H9 (cell line): ENCODE results near the gene DLG2. TPM values are rescaled to one million over a fixed set of nuclear protein-coding genes. Genes with fewer than 3 reads are reported as not detected.

Source experiments
- DNase-seq: peaks from one replicate; pipeline ENCODE4 v3.0.0-alpha.2; 2017
- H2AFZ ChIP-seq: one replicate; pipeline ENCODE4 v1.6.1; 2013; ENCODE audit warnings: mild to moderate bottlenecking, low read length, control low read depth, moderate library complexity
- H2AK5ac ChIP-seq: 2 replicates; pipeline ENCODE4 v1.6.1; 2013; ENCODE audit warnings: low read length, control low read depth, mixed read lengths; ENCODE audit not compliant: insufficient read length
- H2BK120ac ChIP-seq: one replicate; pipeline ENCODE4 v1.6.1; 2013; ENCODE audit warnings: low read depth, mild to moderate bottlenecking, low read length, control low read depth, inconsistent platforms; ENCODE audit not compliant: poor library complexity, severe bottlenecking
- H2BK12ac ChIP-seq: 2 replicates; pipeline ENCODE4 v1.6.1; 2013; ENCODE audit warnings: low read length, control low read depth, mixed read lengths, low read depth; ENCODE audit not compliant: insufficient read length
- H2BK15ac ChIP-seq: 2 replicates; pipeline ENCODE4 v1.6.1; 2013; ENCODE audit warnings: low read depth, low read length, control low read depth
- H2BK20ac ChIP-seq: one replicate; pipeline ENCODE4 v1.6.1; 2013; ENCODE audit warnings: low read depth, mild to moderate bottlenecking, low read length, control low read depth, inconsistent platforms; ENCODE audit not compliant: poor library complexity, severe bottlenecking
- H2BK5ac ChIP-seq: 2 replicates; pipeline ENCODE4 v1.6.1; 2013; ENCODE audit warnings: low read length, control low read depth, mixed read lengths; ENCODE audit not compliant: insufficient read length
- H3K14ac ChIP-seq: 2 replicates; pipeline ENCODE4 v1.6.1; 2013; ENCODE audit warnings: low read length, control low read depth; ENCODE audit not compliant: insufficient read depth
- H3K18ac ChIP-seq: 2 replicates; pipeline ENCODE4 v1.6.1; 2013; ENCODE audit warnings: low read depth, mild to moderate bottlenecking, mixed read lengths, low read length, control low read depth; ENCODE audit not compliant: insufficient read length
- H3K23ac ChIP-seq: 2 replicates; pipeline ENCODE4 v1.6.1; 2013; ENCODE audit warnings: low read length, control low read depth, mixed read lengths, low read depth; ENCODE audit not compliant: insufficient read length
- H3K23me2 ChIP-seq: 2 replicates; pipeline ENCODE4 v1.6.1; 2013; ENCODE audit warnings: low read depth, mild to moderate bottlenecking, mixed read lengths, low read length, control low read depth; ENCODE audit not compliant: insufficient read length, poor library complexity, severe bottlenecking
- H3K27ac ChIP-seq: 2 replicates; pipeline ENCODE4 v1.5.1; 2013; ENCODE audit warnings: low read length, control low read depth, mixed read lengths, low read depth; ENCODE audit not compliant: insufficient read length
- H3K27me3 ChIP-seq: 2 replicates; pipeline ENCODE4 v1.6.1; 2013; ENCODE audit warnings: low read length, control low read depth, inconsistent platforms; ENCODE audit not compliant: insufficient read depth
- H3K4ac ChIP-seq: 2 replicates; pipeline ENCODE4 v1.6.1; 2013; ENCODE audit warnings: low read depth, mild to moderate bottlenecking, control low read depth, inconsistent platforms, low read length, moderate library complexity
- H3K4me1 ChIP-seq: 2 replicates; pipeline ENCODE4 v1.6.1; 2013; ENCODE audit warnings: low read length, control low read depth, inconsistent platforms; ENCODE audit not compliant: insufficient read depth
- H3K4me2 ChIP-seq: 2 replicates; pipeline ENCODE4 v1.6.1; 2013; ENCODE audit warnings: low read length, control low read depth, mixed read lengths; ENCODE audit not compliant: insufficient read length, insufficient read depth
- H3K56ac ChIP-seq: 2 replicates; pipeline ENCODE4 v1.6.1; 2013; ENCODE audit warnings: low read depth, mild to moderate bottlenecking, mixed read lengths, low read length, control low read depth; ENCODE audit not compliant: insufficient read length
- H3K79me1 ChIP-seq: 2 replicates; pipeline ENCODE4 v1.6.1; 2013; ENCODE audit warnings: low read depth, mild to moderate bottlenecking, moderate library complexity, low read length, control low read depth, inconsistent platforms; ENCODE audit not compliant: insufficient read depth, poor library complexity, severe bottlenecking
- H3K79me2 ChIP-seq: 2 replicates; pipeline ENCODE4 v1.6.1; 2013; ENCODE audit warnings: low read length, control low read depth, inconsistent platforms; ENCODE audit not compliant: insufficient read depth
- H3K9ac ChIP-seq: 2 replicates; pipeline ENCODE4 v1.6.1; 2013; ENCODE audit warnings: low read length, control low read depth, mixed read lengths; ENCODE audit not compliant: insufficient read length; ENCODE audit errors: extremely low read depth
- H3K9me3 ChIP-seq: one replicate; pipeline ENCODE4 v1.6.1; 2013; ENCODE audit warnings: low read depth, low read length, inconsistent platforms; ENCODE audit not compliant: control insufficient read depth
- H3T11ph ChIP-seq: one replicate; pipeline ENCODE4 v1.6.1; 2013; ENCODE audit warnings: mild to moderate bottlenecking, low read length, control low read depth, inconsistent platforms
- H4K20me1 ChIP-seq: one replicate; pipeline ENCODE4 v1.6.1; 2013; ENCODE audit not compliant: control insufficient read depth, insufficient read length, insufficient read depth
- H4K5ac ChIP-seq: 2 replicates; pipeline ENCODE4 v1.6.1; 2013; ENCODE audit warnings: low read depth, mild to moderate bottlenecking, mixed read lengths, low read length, control low read depth; ENCODE audit not compliant: insufficient read length
- H4K8ac ChIP-seq: replicated peaks from 2 replicates; pipeline ENCODE4 v1.6.1; 2013; ENCODE audit warnings: low read length, control low read depth, mixed read lengths, low read depth; ENCODE audit not compliant: insufficient read length
- H4K91ac ChIP-seq: 2 replicates; pipeline ENCODE4 v1.6.1; 2013; ENCODE audit warnings: low read depth, mild to moderate bottlenecking, moderate library complexity, mixed read lengths, low read length, control low read depth; ENCODE audit not compliant: insufficient read length
- H3K27ac Mint-ChIP-seq, 3 experiments: 2 replicates in 2 of 3; 3 replicates in 1 of 3; pipeline ENCODE4 v1.8.0; 2020 to 2021; ENCODE audit warnings: mixed read lengths in 3 of 3, mild to moderate bottlenecking in 1 of 3, moderate library complexity in 1 of 3
- H3K27me3 Mint-ChIP-seq: 2 replicates; pipeline ENCODE4 v1.8.0; 2021; ENCODE audit warnings: low read depth, mild to moderate bottlenecking, moderate library complexity, mixed read lengths
- H3K36me3 Mint-ChIP-seq, 3 experiments: 2 replicates in 2 of 3; 3 replicates in 1 of 3; pipeline ENCODE4 v1.8.0; 2020 to 2021; ENCODE audit warnings: low read depth in 3 of 3, mixed read lengths in 3 of 3; ENCODE audit not compliant: insufficient read depth in 1 of 3
- H3K4me1 Mint-ChIP-seq, 2 experiments: 2 replicates each; pipeline ENCODE4 v1.8.0; 2020; ENCODE audit warnings: mixed read lengths in 2 of 2
- H3K4me3 Mint-ChIP-seq, 2 experiments: 2 replicates in 1 of 2; 3 replicates in 1 of 2; pipeline ENCODE4 v1.8.0; 2020 to 2021; ENCODE audit warnings: mild to moderate bottlenecking in 2 of 2, mixed read lengths in 2 of 2, moderate library complexity in 1 of 2
- H3K9me3 Mint-ChIP-seq, 2 experiments: 2 replicates in 1 of 2; 3 replicates in 1 of 2; pipeline ENCODE4 v1.8.0; 2020; ENCODE audit warnings: mild to moderate bottlenecking in 2 of 2, mixed read lengths in 2 of 2, moderate library complexity in 1 of 2
- CTCF ChIP-seq: fragments of 200-600 bp; sonication (generic); conservative IDR thresholded peaks from 3 replicates; pipeline ENCODE4 v1.8.0; 2021; ENCODE audit warnings: antibody characterized with exemption, mild to moderate bottlenecking
- WGBS: extraction: QIAGEN DNeasy Blood & Tissue Kit; methylation state at CpG from one replicate; pipeline ENCODE4 v1.1.7; 2013; ENCODE audit warnings: missing lambda C conversion rate, low lambda C conversion rate, mixed read lengths; ENCODE audit not compliant: insufficient read length; ENCODE audit errors: extremely low coverage; 5-methylcytosine and 5-hydroxymethylcytosine counted together
- total RNA-seq: library from RNA; stranded (reverse); gene quantifications from 2 replicates; pipeline ENCODE4 v1.2.1, GENCODE V29; 2021

Gene DLG2
- total RNA-seq, 1 experiment from 2014 or later = 8.0 TPM

- peaks cover 16 to 20% of the 10 kb centered on the region in 2 experiments for H3K4me1 Mint-ChIP-seq
- Histone ChIP-seq H2BK120ac (no peak overlapping the region), H3K4ac (no peak overlapping the region), H3K23me2 (no peaks in the 10 kb centered on the region), H2BK20ac (no peak overlapping the region), H2BK5ac (no peak overlapping the region), H4K5ac (no peak overlapping the region), H3K18ac (no peak overlapping the region), H2AK5ac (no peak overlapping the region), H2AFZ (no peak overlapping the region), H3K27ac (no peak overlapping the region), H3K79me2 (no peaks in the 10 kb centered on the region), H4K20me1 (no peaks in the 10 kb centered on the region), H3K4me2 (no peak overlapping the region), H4K8ac (no peak overlapping the region), H3K56ac (no peak overlapping the region), H3K9ac (no peak overlapping the region), H3K9me3 (no peaks in the 10 kb centered on the region), H3K27me3 (no peaks in the 10 kb centered on the region), H3K23ac (no peak overlapping the region), H3K4me1 (no peaks in the 10 kb centered on the region; the same call in 1 of the 2 replicates), H2BK12ac (no peak overlapping the region), H3T11ph (no peak overlapping the region), H3K79me1 (no peaks in the 10 kb centered on the region), H4K91ac (no peak overlapping the region), H2BK15ac (no peak overlapping the region), H3K14ac (no peak overlapping the region)
- H3K4me3 Mint-ChIP-seq = no peak overlapping the region
- peaks cover 30 to 38% (median 32%) of the 10 kb centered on the region in 3 experiments for H3K36me3 Mint-ChIP-seq
- H3K27me3 Mint-ChIP-seq = no peaks in the 10 kb centered on the region; the same call in 1 of the 2 replicates
- no peak for DNase-seq
- no peak for TF ChIP-seq CTCF
- WGBS = no CpG with 5 or more reads among the region's 1 CpG
- H3K9me3 Mint-ChIP-seq = peaks cover 28 to 35% of the 10 kb centered on the region in 2 experiments
- peak overlapping the region in 2 of 3 experiments; percentile 19 to 73; a peak in 1 of 7 replicates for H3K27ac Mint-ChIP-seq
These were observed 75.3 kb downstream of the DLG2 start for GRCh38 chr11:85551881-85552280.
